SIG-M5 treated with dmso at 0.1 percent for 504 hours (cell line): ENCODE data around the gene EXOC3.
A peak's percentile ranks its signal among the peaks of the same experiment; 100 is the strongest.
"Not testable (repeated sequence)": the region's sequence is repeated elsewhere in the genome, so short reads cannot be mapped to it uniquely, and the experiment has no call there.

Source experiments
- DNase-seq: peaks from one replicate; lab custom pipeline; 2025; ENCODE audit not compliant: unreplicated experiment; lab: John Stamatoyannopoulos, UW

The EXOC3 gene

GRCh38 chr5:442335-443238 lies at the start of gene EXOC3:
TSS of gene EXOC3 (plus strand) at chr5:443176. CDS start at chr5:446206, 3,030 bp downstream.
- peak; percentile 67 for DNase-seq

GRCh38 chr5:393846-394275 lies 49.1 kb upstream of the EXOC3 start:
- DNase-seq: no peak

GRCh38 chr5:394671-395155 lies 48.3 kb upstream of the EXOC3 start:
- DNase-seq: no peak

- no peak for DNase-seq
These were observed 47.6 kb upstream of the EXOC3 start for GRCh38 chr5:395156-395920.

GRCh38 chr5:395921-396530 lies 47.0 kb upstream of the EXOC3 start:
- no peak for DNase-seq

GRCh38 chr5:396531-396961 lies 46.4 kb upstream of the EXOC3 start:
- peak; percentile 40 for DNase-seq

- DNase-seq: not testable (repeated sequence)
These were observed 44.9 kb upstream of the EXOC3 start for GRCh38 chr5:398141-398474.

- peak; percentile 41 for DNase-seq
These were observed 44.3 kb upstream of the EXOC3 start for GRCh38 chr5:398475-399295.

GRCh38 chr5:399296-400281 lies 43.4 kb upstream of the EXOC3 start:
- DNase-seq: peak; percentile 98

GRCh38 chr5:400282-401145 lies 42.5 kb upstream of the EXOC3 start:
- peak; percentile 43 for DNase-seq

- DNase-seq: no peak
These were observed 41.6 kb upstream of the EXOC3 start for GRCh38 chr5:401146-402034.

- DNase-seq: not testable (repeated sequence)
These were observed 40.8 kb upstream of the EXOC3 start for GRCh38 chr5:402219-402614.

- DNase-seq: no peak
These were observed 40.2 kb upstream of the EXOC3 start for GRCh38 chr5:402615-403359.

GRCh38 chr5:403995-404394 lies 39.0 kb upstream of the EXOC3 start:
- no peak for DNase-seq

GRCh38 chr5:404666-405241 lies 38.2 kb upstream of the EXOC3 start:
- no peak for DNase-seq

- no peak for DNase-seq
These were observed 37.6 kb upstream of the EXOC3 start for GRCh38 chr5:405421-405820.
